Keratinocyte (primary cell): ENCODE measurements around the gene ZNF662. TPM values are rescaled to one million over a fixed set of nuclear protein-coding genes. Genes with fewer than 3 reads are reported as not detected.

Source experiments
- DNase-seq: peaks from one replicate; pipeline ENCODE4 v3.0.0-alpha.2; 2011; ENCODE audit warnings: low read depth, missing footprints, low spot score
- FAIRE-seq: peaks from 2 replicates; lab custom pipeline; 2011; peaks lifted over from hg19 to GRCh38; lab: Jason Lieb, UNC
- H2AFZ ChIP-seq: 2 replicates; pipeline ENCODE4 v1.6.0; 2012; ENCODE audit warnings: low read length, control low read depth, inconsistent platforms; ENCODE audit not compliant: control insufficient read depth
- H3K27ac ChIP-seq: 2 replicates; pipeline ENCODE4 v1.5.1; 2011; ENCODE audit warnings: low read length; ENCODE audit not compliant: control insufficient read depth, insufficient read depth
- H3K27me3 ChIP-seq: 3 replicates; pipeline ENCODE4 v1.6.0; 2011; ENCODE audit warnings: low read length; ENCODE audit not compliant: control insufficient read depth, insufficient read depth; ENCODE audit errors: extremely low read depth
- H3K36me3 ChIP-seq, 2 experiments: 2 replicates in 1 of 2; 3 replicates in 1 of 2; pipeline ENCODE4 v1.5.1; 2011; ENCODE audit warnings: low read length in 2 of 2, mild to moderate bottlenecking in 1 of 2; ENCODE audit not compliant: control insufficient read depth in 2 of 2, insufficient read depth in 2 of 2; ENCODE audit errors: extremely low read depth in 1 of 2
- H3K4me1 ChIP-seq: 3 replicates; pipeline ENCODE4 v1.5.1; 2011; ENCODE audit warnings: low read length; ENCODE audit not compliant: control insufficient read depth, insufficient read depth; ENCODE audit errors: extremely low read depth
- H3K4me2 ChIP-seq: 3 replicates; pipeline ENCODE4 v1.6.0; 2011; ENCODE audit warnings: low read depth, low read length; ENCODE audit not compliant: control insufficient read depth, insufficient read depth; ENCODE audit errors: extremely low read depth
- H3K4me3 ChIP-seq, 3 experiments: fragments of 200-600 bp in 1 of 3; sonication (generic) in 1 of 3; 2 replicates in 2 of 3; 3 replicates in 1 of 3; pipeline ENCODE4 v1.5.1; 2011 to 2016; ENCODE audit warnings: low read length in 3 of 3, mild to moderate bottlenecking in 3 of 3, control low read depth in 2 of 3, inconsistent platforms in 1 of 3, low read depth in 1 of 3, mixed read lengths in 1 of 3, mixed run types in 1 of 3, moderate library complexity in 1 of 3; ENCODE audit not compliant: control insufficient read depth in 2 of 3, insufficient read depth in 2 of 3; ENCODE audit errors: extremely low read depth in 1 of 3
- H3K79me2 ChIP-seq: 2 replicates; pipeline ENCODE4 v1.6.0; 2012; ENCODE audit warnings: low read length; ENCODE audit not compliant: control insufficient read depth, insufficient read depth
- H3K9ac ChIP-seq: 3 replicates; pipeline ENCODE4 v1.6.0; 2011; ENCODE audit warnings: low read length; ENCODE audit not compliant: control insufficient read depth, insufficient read depth; ENCODE audit errors: extremely low read depth
- H3K9me1 ChIP-seq: 3 replicates; pipeline ENCODE4 v1.6.0; 2011; ENCODE audit warnings: low read length; ENCODE audit not compliant: control insufficient read depth, insufficient read depth; ENCODE audit errors: extremely low read depth
- H3K9me3 ChIP-seq: 2 replicates; pipeline ENCODE4 v1.5.1; 2012; ENCODE audit warnings: low read depth, low read length; ENCODE audit not compliant: control insufficient read depth
- H4K20me1 ChIP-seq: 3 replicates; pipeline ENCODE4 v1.6.0; 2011; ENCODE audit warnings: low read length; ENCODE audit not compliant: control insufficient read depth, insufficient read depth; ENCODE audit errors: extremely low read depth
- EZH2 ChIP-seq: IDR thresholded peaks from one replicate; pipeline ENCODE4 v1.6.1; 2012; ENCODE audit warnings: inconsistent platforms, mild to moderate bottlenecking, low read length, moderate library complexity
- dilution Hi-C: fragments of 300-500 bp; cut with MboI; formaldehyde crosslinking; loops from one replicate; pipeline ENCODE4 v1.7.0; 2020; ENCODE audit warnings: low sequenced_read_pairs; ENCODE audit not compliant: extremely low pct_ligation_motif_present
- polyA minus RNA-seq, 3 experiments: library from RNA; depleted of rRNA, polyadenylated mRNA; stranded (reverse); fragments of >200 nt; gene quantifications; 1 replicate in 1 of 3; 2 replicates in 1 of 3; 3 replicates in 1 of 3; pipeline ENCODE4 v1.2.3, GENCODE V29; 2011
- polyA plus RNA-seq, 5 experiments: library from polyadenylated mRNA; depleted of rRNA in 3 of 5; stranded (reverse) in 3 of 5; stranded (forward) in 1 of 5; unstranded in 1 of 5; fragments of >200 nt; gene quantifications; 1 replicate in 1 of 5; 2 replicates in 3 of 5; 3 replicates in 1 of 5; pipeline versions ENCODE4 v1.2.1 to v1.2.3, GENCODE V29; 2011 to 2012; ENCODE audit warnings: missing spikeins in 2 of 5, low read depth in 1 of 5, low replicate concordance in 1 of 5
- TF ChIP-seq, protein P1 (sequence below), 3 experiments: IDR thresholded peaks in 1 of 3; conservative IDR thresholded peaks in 1 of 3; optimal IDR thresholded peaks in 1 of 3; 2 replicates in 2 of 3; 3 replicates in 1 of 3; pipeline versions ENCODE3 to v1.5.1; 2011; ENCODE audit warnings: low read length in 3 of 3, mild to moderate bottlenecking in 3 of 3, moderate library complexity in 2 of 3, control low read depth in 1 of 3, inconsistent platforms in 1 of 3; ENCODE audit not compliant: insufficient read depth in 2 of 3; ENCODE audit errors: extremely low read depth in 1 of 3

The ZNF662 gene
- polyA plus RNA-seq (0.57 to 1.4 TPM (median 1.1 TPM) in 3 replicates), polyA minus RNA-seq (0.20 to 1.3 TPM (median 1.3 TPM) in 3 replicates)
- polyA plus RNA-seq (2011; ENCODE audit: low read depth) = 2.1 TPM
- polyA plus RNA-seq (2011; cell fraction: cytosol; rRNA removed) = 0.18 and 0.40 TPM in 2 replicates
- 5.0 and 5.2 TPM in 2 replicates for polyA plus RNA-seq (2011; cell fraction: nucleus; rRNA removed)
- polyA plus RNA-seq (2012; ENCODE audit: low replicate concordance) = 0.46 and 7.0 TPM in 2 replicates
- 0.58 TPM for polyA minus RNA-seq (2011; cell fraction: cytosol; rRNA and poly(A)+ RNA removed)
- polyA minus RNA-seq (2011; cell fraction: nucleus; rRNA and poly(A)+ RNA removed) = 1.4 and 2.0 TPM in 2 replicates

DNA sequence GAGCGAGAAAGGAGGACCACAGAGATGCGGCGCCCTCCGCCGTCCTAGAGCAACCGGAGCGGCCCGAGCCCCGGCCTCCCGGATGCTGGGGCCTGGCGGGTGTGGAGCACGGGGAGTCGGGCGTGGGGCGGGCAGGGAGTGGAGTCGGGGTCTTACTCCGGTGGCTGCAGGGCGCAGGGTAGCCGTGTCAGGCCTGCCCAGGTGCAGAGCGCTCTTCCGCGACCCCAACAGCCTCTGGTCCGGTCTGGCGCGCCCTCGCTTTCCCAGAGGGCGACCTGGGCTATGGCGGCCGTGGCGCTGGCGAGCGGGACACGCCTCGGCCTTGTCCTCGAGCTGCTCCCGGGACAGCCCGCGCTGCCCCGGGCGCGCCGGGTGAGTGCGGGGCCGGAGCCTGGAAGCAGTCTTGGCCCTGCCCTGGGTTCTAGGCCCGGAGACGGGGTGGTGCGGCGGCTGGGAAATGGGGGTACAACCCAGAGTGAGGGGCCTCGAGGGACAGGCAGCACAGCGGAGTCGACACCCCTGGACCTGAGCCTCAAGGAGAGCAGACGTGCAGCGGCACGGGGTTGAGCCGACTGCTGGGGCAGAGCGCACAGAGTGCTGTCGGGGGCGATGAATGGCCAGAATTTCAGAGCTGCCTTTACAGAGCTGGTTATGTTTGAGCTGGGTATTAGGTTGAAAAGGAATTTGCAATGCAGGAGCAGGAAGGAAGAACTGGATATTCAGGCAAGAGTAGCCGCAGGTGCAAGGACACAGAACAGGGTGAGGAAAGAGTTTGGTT, at the start of gene ZNF662:
Gene ZNF662, plus strand, starts transcription at position 73 of the 778 bp plus-strand sequence. CDS start 1,973 bp downstream, outside the sequence.
- peaks cover 27% of the 10 kb centered on the region for H3K27me3 ChIP-seq
- dilution Hi-C loops = no loop called here
- no peaks in the 10 kb centered on the region for H3K9me3 ChIP-seq
- H3K4me1 ChIP-seq = peaks cover 7% of the 10 kb centered on the region
- DNase-seq (no peak), FAIRE-seq (no peak)
- no peaks in the 10 kb centered on the region for H3K79me2 ChIP-seq
- TF ChIP-seq EZH2 = peak; percentile 2
- TF ChIP-seq, protein P1, sequence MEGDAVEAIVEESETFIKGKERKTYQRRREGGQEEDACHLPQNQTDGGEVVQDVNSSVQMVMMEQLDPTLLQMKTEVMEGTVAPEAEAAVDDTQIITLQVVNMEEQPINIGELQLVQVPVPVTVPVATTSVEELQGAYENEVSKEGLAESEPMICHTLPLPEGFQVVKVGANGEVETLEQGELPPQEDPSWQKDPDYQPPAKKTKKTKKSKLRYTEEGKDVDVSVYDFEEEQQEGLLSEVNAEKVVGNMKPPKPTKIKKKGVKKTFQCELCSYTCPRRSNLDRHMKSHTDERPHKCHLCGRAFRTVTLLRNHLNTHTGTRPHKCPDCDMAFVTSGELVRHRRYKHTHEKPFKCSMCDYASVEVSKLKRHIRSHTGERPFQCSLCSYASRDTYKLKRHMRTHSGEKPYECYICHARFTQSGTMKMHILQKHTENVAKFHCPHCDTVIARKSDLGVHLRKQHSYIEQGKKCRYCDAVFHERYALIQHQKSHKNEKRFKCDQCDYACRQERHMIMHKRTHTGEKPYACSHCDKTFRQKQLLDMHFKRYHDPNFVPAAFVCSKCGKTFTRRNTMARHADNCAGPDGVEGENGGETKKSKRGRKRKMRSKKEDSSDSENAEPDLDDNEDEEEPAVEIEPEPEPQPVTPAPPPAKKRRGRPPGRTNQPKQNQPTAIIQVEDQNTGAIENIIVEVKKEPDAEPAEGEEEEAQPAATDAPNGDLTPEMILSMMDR (optimal IDR thresholded peaks at IDR 0.05 in 1 of 3, IDR thresholded peaks at IDR 0.05 in 1 of 3, conservative IDR thresholded peaks at IDR 0.05 in 1 of 3; ENCODE audit: extremely low read depth in 1 of 3, insufficient read depth in 2 of 3, low read length in 3 of 3) = no peak
- peak within 1 kb of the TSS; percentile 30 to 60 (median 42) for H3K4me3 ChIP-seq
- peak within 1 kb of the TSS; percentile 56 for H3K9ac ChIP-seq
- H3K27ac ChIP-seq = no peak within 1 kb of the TSS
- H3K4me2 ChIP-seq = peak within 1 kb of the TSS; percentile 50
- H3K36me3 ChIP-seq = no peaks in the 10 kb centered on the region
- H4K20me1 ChIP-seq = no peaks in the 10 kb centered on the region
- H2AFZ ChIP-seq = peak within 1 kb of the TSS; percentile 75
- H3K9me1 ChIP-seq = no peaks in the 10 kb centered on the region

- no peak overlapping the region for H3K4me2 ChIP-seq
- H3K4me1 ChIP-seq = no peaks in the 10 kb centered on the region
- dilution Hi-C loops = no loop called here
- H2AFZ ChIP-seq = no peak overlapping the region
- DNase-seq (no peak), FAIRE-seq (no peak)
- no peak overlapping the region for H3K9ac ChIP-seq
- H3K9me1 ChIP-seq = no peaks in the 10 kb centered on the region
- TF ChIP-seq, protein P1 (optimal IDR thresholded peaks at IDR 0.05 in 1 of 3, IDR thresholded peaks at IDR 0.05 in 1 of 3, conservative IDR thresholded peaks at IDR 0.05 in 1 of 3; ENCODE audit: extremely low read depth in 1 of 3, insufficient read depth in 2 of 3, low read length in 3 of 3) = no peak
- TF ChIP-seq EZH2 = no peak
- H3K27ac ChIP-seq = no peak overlapping the region
- no peaks in the 10 kb centered on the region for H3K9me3 ChIP-seq
- no peaks in the 10 kb centered on the region for H3K27me3 ChIP-seq
- H4K20me1 ChIP-seq = no peaks in the 10 kb centered on the region
- H3K4me3 ChIP-seq = no peak overlapping the region
- H3K79me2 ChIP-seq = no peaks in the 10 kb centered on the region
- no peaks in the 10 kb centered on the region for H3K36me3 ChIP-seq
Measured at GRCh38 chr3:42856544-42856943, 49.4 kb upstream of the ZNF662 start.
